Activated CD4-positive, alpha-beta T cell treated with anti-CD3 and anti-CD28 coated beads, Interleukin-2, amount 50 U/mL, for 4 hours (primary cell): ENCODE measurements around the gene EML6.
"Not testable (repeated sequence)": the region's sequence is repeated elsewhere in the genome, so short reads cannot be mapped to it uniquely, and the experiment has no call there.

Experiments used
- DNase-seq, 2 experiments: peaks; one replicate each; pipeline ENCODE4 v3.0.0-alpha.2; 2020

EML6 gene

DNA sequence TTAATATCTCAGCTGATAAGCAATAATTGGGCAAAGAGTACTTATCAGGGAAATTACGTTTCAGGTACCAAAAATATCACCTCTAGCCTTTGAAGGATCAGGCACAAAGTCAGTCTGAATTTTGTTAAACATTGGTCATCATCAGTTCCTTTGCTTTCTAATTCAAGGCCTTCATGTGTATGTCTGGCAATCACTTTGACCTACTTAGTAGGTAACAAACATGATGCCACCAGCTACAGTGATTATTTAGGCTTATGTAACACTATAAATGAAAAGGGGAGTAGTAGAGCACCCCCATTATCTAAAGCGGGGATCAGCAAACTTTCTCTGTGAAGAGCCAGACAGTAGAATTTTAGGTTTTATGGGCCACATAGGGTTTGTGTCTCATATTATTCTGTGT lies 251.7 kb downstream of the EML6 start:
- no peak for DNase-seq

DNA sequence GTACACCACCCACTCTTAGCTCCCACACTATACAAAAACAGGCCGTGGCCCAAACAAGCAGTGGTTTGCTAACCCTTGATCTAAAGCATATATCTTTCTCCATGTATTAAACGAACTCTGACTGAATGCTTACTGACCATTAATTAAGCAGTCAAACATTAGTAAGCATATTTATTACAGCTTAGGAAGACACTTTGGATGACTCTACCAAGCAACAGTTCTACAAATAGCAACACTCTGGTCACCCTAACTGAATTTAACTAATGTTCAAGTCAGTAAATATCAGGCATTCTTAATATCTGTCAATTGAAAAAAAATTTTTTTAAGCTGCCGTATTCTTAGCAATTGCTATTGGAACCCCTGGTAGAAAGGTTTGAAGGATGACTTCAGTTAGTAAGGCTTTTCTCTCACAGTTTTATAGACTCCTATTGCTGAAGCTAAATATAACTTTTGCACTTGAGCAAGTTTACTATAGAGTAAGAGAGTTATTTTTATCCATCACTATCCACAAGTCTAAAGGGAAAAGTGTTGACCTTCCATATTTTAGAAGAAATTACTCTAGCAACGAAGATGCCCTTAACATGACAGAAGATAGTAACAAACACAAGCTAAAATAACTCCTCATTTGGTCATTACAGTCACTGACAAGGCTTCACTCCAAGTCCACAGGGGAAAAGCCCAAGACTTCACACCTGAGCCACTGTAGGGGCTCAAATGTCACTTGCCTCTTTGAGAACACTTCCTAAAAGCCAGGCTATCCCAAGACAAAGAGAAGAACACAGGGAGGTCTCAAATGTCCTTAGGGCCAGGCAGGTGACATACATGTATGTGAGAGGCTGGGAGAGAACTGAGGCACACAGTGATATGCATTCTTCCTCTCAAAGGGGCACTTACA lies 252.4 kb downstream of the EML6 start:
- no peak for DNase-seq

DNA sequence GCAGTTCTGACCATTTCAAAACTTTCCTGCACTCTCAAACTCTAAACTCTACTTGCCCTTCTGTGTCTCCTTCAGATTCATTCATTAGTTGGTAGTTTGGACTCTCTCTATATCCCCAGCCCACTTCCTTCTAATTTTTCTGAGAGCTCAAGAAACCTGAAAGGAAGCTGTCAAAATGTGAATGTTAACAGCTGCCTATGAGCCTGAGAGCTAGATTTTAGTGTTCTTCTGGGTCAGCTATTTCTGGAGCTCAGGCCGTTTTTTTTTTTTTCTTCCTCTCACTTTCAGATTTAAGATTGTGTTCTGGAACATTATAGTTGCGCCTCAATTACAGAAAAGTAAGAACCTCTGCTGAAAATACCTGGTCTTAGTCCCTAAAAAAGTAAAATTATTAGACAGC lies 253.7 kb downstream of the EML6 start:
- no peak for DNase-seq

DNA sequence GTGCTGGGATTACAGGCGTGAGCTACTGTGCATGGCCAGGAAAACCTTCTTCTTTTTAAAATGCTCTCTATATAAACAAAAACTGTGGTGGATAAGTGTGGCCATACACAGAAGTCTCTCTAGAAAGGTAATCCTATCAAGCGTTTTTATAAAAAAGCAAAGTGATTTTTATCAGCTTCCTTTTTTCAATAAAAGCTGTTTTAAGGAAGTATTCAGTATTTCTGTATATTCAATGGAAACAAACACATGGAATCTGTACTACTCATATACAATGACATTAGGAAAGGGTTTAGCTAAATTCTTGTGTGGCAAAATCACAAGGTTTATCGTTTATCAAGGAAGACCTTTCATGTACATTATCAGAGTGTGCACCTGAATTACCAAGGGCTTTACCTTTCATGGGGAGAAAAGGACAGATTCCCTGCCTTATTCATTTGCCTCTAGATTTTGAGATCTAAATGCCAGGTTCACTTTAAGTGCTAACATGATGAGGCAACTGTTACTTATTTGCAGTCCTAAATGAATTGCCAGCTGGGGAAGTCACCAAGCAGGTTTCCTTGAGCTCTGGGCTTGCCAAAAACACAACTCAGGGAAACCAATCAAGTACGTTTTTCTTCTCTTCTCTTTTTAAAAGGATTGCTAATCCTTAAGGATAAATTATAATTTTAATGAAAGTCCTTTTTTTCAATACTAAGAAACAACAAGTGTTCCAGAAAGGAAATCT lies 256.0 kb downstream of the EML6 start:
- DNase-seq, result no peak

DNA sequence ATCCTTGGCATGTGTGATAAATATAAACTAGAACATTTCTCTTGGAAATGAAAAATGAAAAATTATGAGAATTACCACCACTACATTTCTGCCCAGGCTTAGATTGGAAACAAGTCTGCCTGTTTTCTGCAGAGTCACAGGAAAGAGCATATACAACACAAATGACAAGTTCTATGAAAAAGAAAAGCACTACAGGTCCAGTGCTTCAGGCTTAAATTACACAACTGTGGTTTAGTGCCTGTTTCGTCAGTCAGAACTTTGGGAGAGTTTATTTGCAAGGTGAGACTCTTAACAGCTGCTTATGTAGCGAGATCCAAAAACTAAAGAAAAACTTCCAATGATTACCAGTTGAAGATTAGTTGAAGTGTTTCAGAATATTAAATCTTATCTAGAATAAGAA lies 257.9 kb downstream of the EML6 start:
- DNase-seq, result no peak

DNA sequence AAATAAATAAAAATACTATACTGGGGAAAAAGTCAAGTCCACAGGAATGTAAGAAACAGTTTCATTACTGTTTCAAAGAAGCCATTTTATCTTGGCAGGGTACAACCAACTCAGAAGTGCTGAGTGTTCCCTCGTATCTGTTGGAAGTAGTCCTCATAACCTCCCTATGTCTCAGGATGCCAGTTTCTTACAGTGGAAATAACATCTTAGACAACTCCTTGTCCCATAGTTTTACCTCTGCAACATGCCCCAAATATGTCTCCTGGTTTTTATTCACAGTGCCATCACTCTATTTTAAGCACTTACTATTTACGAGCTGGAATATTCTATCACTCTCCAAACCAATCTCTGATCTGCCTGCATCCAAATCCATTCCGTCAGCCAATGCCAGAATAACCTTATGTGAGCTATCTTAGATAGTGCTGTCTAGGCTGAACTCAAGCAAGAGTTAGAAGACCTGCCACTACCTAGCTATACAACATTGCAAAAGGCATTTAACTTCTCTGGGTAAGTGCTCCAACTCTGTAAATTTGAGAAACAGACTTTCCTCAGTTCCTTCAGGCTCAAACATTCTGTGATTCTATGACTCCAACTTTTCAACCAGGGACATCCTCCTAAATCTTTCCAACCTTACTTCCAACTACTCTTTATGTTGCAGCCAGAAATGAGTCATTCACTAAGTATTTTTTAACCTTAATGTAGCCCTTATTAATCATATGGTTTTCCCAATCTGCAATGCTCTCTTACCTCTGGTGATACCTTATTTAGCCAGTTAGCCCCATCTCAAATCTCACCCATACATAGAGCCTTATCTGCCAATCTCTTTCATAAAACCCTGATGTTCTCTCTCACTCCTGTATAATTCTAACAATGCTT lies 260.1 kb downstream of the EML6 start:
- DNase-seq, result no peak

DNA sequence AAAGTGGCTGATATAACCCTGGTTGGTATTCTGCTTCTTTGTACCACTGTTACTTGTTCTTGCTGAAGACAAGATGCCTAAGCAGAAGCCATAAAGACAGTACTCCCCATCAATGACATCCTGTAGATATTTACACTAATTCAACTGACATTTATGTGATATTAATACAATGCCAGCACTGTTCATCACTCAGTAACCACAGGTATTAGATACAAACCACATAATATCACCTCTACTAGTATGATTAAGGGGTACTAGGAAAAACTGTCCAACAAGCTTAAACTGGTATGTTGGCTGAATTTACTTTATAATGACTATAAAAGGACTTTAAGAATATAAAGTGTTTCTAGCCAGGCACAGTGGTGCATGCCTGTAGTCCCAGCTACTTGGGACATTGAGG lies 261.0 kb downstream of the EML6 start:
- no peak for DNase-seq

- no peak for DNase-seq
Measured at GRCh38 chr2:54986264-54986663, 262.8 kb downstream of the EML6 start.

GRCh38 chr2:54988612-54989011 lies 265.1 kb downstream of the EML6 start:
- DNase-seq, result no peak

DNA sequence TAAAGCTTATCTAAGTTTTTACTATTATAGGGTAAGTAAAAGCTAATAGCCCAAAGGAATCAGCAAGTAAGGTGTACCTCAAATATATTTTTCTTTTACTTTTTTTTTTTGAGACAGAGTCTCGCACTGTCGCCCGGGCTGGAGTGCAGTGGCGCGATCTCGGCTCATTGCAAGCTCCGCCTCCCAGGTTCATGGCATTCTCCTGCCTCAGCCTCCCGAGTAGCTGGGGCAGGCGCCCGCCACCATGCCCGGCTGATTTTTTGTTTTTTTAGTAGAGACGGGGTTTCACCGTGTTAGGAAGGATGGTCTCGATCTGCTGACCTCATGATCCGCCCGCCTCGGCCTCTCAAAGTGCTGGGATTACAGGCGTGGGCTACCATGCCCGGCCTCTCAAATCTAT lies 267.2 kb downstream of the EML6 start:
- not testable (repeated sequence) for DNase-seq

GRCh38 chr2:54995553-54995952 lies 272.1 kb downstream of the EML6 start:
- DNase-seq, result no peak

GRCh38 chr2:54997826-54998225 lies 274.4 kb downstream of the EML6 start:
- no peak for DNase-seq

DNA sequence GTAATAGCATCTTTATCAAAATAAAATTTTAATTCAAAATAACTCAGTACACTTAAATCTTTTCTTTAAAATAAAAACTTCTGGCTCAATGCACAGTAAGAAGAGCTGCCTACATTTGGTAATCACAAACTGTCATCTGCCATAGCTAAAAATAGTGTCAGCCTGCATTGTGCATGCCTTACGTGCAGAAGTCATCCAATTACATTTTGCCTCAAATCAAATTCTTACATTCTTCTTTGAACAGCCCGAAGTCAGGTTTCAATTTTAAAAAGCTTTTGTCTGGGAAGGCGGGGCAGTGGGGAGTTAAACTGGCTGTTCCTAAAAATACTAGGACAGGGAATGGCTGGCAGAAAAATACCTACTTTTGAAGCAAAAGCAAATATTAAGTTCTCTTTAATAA lies 275.7 kb downstream of the EML6 start:
- no peak for DNase-seq

DNA sequence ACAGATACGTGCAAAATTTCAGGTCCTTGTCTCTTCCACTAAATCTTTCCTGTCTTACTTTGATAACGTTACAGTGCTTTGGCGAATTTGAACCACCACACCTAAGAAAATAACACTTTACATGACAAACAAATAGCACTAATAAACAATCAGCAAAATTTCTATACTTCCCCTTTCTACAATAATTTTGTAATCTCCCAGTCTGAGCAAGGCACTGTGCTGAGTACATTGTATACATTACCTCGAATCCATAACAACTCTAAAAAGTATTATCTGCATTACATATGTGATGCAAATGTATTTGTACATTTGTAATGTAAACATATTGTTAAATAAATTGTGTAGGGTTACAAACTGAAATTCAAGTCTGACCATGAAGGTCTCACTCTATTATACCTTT lies 276.9 kb downstream of the EML6 start:
- DNase-seq, result no peak

DNA sequence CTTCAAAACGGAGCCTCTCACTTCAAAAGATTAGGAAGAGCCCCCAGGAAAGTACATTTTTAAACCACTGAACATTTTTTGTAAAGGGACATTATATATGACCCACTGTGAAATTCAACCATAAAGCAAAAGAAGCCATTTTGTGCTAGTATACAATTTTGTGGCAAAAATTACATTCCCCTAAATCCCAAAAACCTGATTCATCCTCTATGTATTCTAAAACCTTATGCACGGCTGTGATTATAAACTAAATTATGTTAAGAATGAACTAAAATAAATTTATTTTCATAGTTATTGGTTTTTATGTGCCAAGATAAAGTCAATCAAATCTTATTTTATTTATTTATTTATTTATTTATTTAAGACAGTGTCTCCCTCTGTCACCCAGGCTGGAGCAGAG lies 278.3 kb downstream of the EML6 start:
- no peak for DNase-seq

DNA sequence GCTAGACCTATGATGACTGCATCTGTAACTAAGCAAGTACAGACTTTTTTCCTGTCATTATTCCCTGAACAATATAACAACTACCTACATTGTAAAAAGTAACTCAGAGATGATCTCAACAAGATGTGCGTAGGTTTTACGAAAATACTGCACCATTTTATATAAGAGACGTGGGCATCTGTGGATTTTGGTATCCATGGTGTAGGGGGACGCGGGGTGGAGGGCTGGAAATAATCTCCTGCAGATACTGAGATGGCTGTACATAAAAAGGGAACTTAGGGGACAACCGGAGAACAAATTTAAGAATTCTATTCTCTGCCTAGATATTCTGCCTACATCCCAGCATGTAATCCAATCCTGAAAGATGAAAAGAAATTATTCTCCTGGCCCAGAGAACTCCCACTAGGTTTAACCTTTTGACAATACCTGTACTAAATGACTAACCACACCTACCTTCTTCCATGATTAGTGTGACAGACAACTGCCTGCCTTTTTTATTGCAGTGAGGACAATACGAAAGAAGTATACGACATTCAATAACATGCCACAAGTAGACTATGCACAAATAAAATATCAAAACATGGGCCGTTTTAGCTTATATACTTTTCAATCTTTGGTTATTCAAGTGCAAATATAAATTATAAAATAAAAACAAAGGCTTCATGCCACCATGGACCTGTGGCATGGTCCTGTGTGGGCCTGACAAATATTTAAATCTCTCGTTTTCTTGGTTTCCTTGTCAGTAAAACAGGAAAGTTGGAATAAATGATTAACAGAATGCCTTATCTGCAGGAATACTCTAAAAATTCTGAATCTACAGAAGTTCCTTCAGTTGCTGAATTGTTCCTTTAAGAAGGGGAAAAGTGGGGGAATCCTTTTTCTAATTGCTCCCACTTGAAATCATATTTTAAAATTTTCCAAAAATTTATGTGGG lies 280.5 kb downstream of the EML6 start:
- DNase-seq, result no peak

GRCh38 chr2:55006306-55006705 lies 282.8 kb downstream of the EML6 start:
- DNase-seq, result no peak

DNA sequence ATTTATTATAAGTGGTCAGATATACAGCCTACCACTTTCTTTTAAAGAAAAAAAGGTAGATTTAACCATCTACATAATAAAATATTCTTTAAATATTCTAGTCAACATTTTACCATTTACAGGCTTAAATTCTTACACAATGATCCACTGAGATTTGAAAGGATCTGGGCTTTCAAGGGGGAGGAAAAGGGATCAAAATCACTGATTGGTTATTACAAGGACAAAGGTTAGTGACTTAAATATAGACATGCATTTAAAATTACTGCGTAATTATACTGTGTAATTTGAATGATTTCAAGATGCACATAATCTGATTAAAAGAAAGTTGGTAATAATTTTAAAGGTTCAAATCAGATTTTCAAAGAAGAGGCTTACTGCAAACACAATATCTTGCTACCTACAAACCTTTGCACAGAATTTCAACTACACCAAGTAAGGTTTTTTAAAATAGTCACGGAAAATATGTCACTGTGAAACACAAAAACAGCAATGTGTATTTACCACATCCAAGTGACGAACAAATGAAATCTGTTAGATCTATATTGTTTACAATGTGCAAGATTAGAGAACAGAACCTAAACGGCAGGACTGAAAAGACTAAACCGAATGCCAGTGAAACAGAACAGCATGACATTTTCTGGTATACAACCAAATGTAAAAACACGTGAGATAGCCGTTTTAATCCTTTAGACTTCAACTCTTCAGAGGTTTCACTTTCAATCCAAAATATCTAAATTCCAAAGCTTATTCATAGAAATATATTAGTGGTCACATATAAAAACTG lies 286.0 kb downstream of the EML6 start:
- no peak for DNase-seq

DNA sequence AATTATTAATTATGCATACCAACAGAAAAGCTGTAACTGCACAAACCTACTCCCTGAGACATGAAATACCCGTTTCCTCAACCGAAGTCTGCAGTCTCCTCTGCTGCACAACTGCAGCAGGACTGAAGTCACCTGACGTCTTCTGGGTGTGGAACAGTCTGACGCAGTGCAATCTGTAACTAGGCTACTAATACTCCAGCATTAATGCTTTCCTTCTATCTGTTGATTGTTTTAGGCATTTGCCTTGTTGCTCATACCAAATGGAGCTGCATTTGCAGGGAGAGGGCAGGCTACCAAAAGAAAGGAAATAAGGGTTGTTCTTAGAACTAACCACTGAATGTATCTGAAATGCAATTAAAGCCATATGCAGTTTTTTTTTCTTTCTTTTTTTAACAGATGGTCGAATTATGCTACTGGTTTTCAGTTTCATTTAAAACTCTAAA lies 286.7 kb downstream of the EML6 start:
- DNase-seq, result peak; percentile 7 to 19

- DNase-seq, result no peak
Measured at GRCh38 chr2:55010915-55011314, 287.5 kb downstream of the EML6 start.
